PC-9 (cell line): Measurements from ENCODE around the gene HOXA9.

Experiments used
- CTCF ChIP-seq: fragments of 200-600 bp; sonication (generic); conservative IDR thresholded peaks from 2 replicates; pipeline ENCODE4 v1.6.1; 2017; ENCODE audit warnings: mixed run types, antibody characterized with exemption, mild to moderate bottlenecking, moderate library complexity
- EZH2 ChIP-seq: fragments of 200-600 bp; sonication (generic); IDR thresholded peaks from 2 replicates; pipeline ENCODE4 v1.8.0; 2017; ENCODE audit warnings: antibody characterized with exemption, low read depth

DNA sequence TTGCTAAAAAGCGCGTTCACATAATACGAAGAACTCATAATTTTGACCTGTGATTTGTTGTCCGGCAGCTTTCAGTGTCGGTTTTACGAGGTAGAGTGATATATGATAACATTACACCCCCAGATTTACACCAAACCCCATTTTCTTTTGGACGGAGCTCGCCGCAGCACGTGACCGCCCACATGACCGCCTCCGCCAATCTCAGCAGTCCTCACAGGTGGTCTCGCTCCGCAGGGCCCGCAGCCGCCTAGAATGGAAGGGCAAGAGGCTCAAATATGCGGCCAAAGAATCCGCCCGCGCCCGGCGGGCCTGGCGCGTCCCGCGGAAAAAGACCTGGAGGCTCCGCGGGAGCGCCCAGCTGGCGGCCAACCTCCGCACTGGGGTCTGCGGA is 8.8 kb downstream of the HOXA9 start, which contains the start of gene HOXA7:
- no peak for TF ChIP-seq CTCF
- no peak for TF ChIP-seq EZH2
